Nucleus accumbens (tissue), 56 donors: ENCODE data around the gene LIN7A.

ENCODE experiments used
- DNase-seq, 56 donors: peaks; one replicate each; lab custom pipeline; 2025; lab: John Stamatoyannopoulos, UW

LIN7A gene

GRCh38 chr12:80766897-80767296, 170.8 kb downstream of the LIN7A start:
- DNase-seq, result no peak

GRCh38 chr12:80766210-80766609, 171.5 kb downstream of the LIN7A start:
- no peak for DNase-seq

- peak in 1 of 56 donors; percentile 8 for DNase-seq
These were observed 173.9 kb downstream of the LIN7A start for GRCh38 chr12:80763874-80764273.

- DNase-seq, result no peak
These were observed 175.9 kb downstream of the LIN7A start for GRCh38 chr12:80761838-80762237.

GRCh38 chr12:80756875-80757274, 180.9 kb downstream of the LIN7A start:
- no peak for DNase-seq

- no peak for DNase-seq
These were observed 183.5 kb downstream of the LIN7A start for GRCh38 chr12:80754274-80754673.

- no peak for DNase-seq
These were observed 185.3 kb downstream of the LIN7A start for GRCh38 chr12:80752464-80752863.

- DNase-seq, result no peak
These were observed 188.3 kb downstream of the LIN7A start for GRCh38 chr12:80749456-80749855.

- DNase-seq, result no peak
These were observed 189.9 kb downstream of the LIN7A start for GRCh38 chr12:80747800-80748199.

- no peak for DNase-seq
These were observed 191.8 kb downstream of the LIN7A start for GRCh38 chr12:80745851-80746505.
